Natural killer cell (primary cell): ENCODE results near the gene SHLD2. TPM values are rescaled to one million over a fixed set of nuclear protein-coding genes. Genes with fewer than 3 reads are reported as not detected.

Experiments
- total RNA-seq, 4 donors: library from RNA; stranded (reverse); fragments of 120-200 nt in 1 of 4; gene quantifications; one replicate each; pipeline versions ENCODE4 v1.2.3 to v1.2.4, GENCODE V29; 2013 to 2022

The SHLD2 gene
- total RNA-seq, 3 donors from 2014 or later (not counting 1 experiment from before 2014, with no cell fraction given) = 32.6 to 37.5 (median 34.1) TPM

Other genes with a start within 250 kb of the SHLD2 start
- 1 to 10 TPM in 1 of 3 donors, not detected in 2; 1.3 TPM for gene MMRN2, start 137.6 kb upstream of the SHLD2 start, total RNA-seq
- not detected for gene SNCG, start 136.6 kb upstream of the SHLD2 start, total RNA-seq
- gene ADIRF, start 126.7 kb upstream of the SHLD2 start, total RNA-seq = not detected
- not detected for gene FAM25A, start 74.9 kb upstream of the SHLD2 start, total RNA-seq
- gene GLUD1, start 363 bp upstream of the SHLD2 start, total RNA-seq = 100 to 1,000 TPM; 102 to 115 (median 112) TPM
- gene NUTM2A, start 130.2 kb downstream of the SHLD2 start, total RNA-seq = 1 to 10 TPM in 2 of 3 donors, under 1 TPM in 1; 0.93 to 1.7 (median 1.5) TPM